Glomerular visceral epithelial cell (primary cell): ENCODE data around the gene CACFD1.

ENCODE experiments used
- DNase-seq: peaks from one replicate; pipeline ENCODE4 v3.0.0-alpha.2; 2016; ENCODE audit errors: extremely low spot score

The CACFD1 gene

GRCh38 chr9:133499892-133500270, 40.1 kb downstream of the CACFD1 start:
- DNase-seq = no peak

- no peak for DNase-seq
Observed at GRCh38 chr9:133502112-133502511, 42.3 kb downstream of the CACFD1 start.

- DNase-seq = peak; percentile 29
Observed at GRCh38 chr9:133505186-133505830, 45.5 kb downstream of the CACFD1 start.

GRCh38 chr9:133505901-133506652, 46.3 kb downstream of the CACFD1 start:
- no peak for DNase-seq

- peak; percentile 94 for DNase-seq
Observed at GRCh38 chr9:133506653-133507038, 46.9 kb downstream of the CACFD1 start.

- DNase-seq = no peak
Observed at GRCh38 chr9:133507246-133507965, 47.6 kb downstream of the CACFD1 start.

DNA sequence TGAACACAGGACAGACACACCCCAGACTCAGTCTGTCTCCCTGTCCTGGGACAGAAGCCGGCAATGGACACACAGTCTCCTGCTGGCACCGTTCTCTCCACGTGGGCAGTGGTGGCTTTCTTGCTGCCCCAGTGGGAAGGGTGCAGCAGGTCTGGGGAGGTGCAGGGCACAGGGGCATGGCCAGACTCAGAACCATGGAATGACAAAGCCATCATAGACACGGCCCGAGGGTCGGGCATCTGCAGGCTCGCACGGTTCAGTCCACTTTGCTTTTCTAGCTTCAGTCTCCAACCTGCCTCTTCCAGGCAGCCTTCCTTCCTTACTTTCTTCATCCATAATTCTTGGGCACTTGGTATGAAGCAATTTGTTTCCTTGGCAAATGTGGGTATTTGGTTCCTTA, 48.3 kb downstream of the CACFD1 start:
- DNase-seq = no peak

GRCh38 chr9:133509179-133510083, 49.7 kb downstream of the CACFD1 start:
- DNase-seq = no peak

DNA sequence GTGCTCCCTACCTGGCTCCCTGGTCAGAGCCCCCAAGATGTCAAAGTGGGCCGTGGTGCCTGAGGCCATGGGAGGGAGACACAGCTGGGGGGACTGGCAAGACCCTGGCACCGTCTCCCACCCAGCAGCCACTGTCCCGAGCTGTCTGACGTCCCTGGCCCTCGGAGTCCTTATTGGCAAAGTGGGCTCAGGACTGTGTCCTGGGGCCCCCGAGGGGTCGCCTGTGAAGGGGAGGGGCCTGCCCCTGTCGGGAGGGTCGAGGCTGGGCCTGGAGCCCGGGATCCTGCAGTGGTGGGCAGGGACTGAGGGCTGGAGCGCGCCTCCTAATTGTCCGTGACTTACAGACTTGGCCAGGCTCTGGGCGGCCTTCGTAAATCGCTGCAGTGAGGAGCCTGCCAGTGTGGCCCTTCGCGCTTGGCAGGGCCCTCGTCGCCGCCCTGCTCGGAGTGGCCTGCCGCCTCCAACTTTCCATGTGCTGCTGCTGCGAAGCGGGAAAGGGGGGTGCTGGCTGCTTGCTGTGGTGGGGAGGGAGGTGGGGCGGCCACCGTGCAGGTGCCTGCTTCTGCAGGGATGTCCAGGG, 51.2 kb downstream of the CACFD1 start:
- no peak for DNase-seq

DNA sequence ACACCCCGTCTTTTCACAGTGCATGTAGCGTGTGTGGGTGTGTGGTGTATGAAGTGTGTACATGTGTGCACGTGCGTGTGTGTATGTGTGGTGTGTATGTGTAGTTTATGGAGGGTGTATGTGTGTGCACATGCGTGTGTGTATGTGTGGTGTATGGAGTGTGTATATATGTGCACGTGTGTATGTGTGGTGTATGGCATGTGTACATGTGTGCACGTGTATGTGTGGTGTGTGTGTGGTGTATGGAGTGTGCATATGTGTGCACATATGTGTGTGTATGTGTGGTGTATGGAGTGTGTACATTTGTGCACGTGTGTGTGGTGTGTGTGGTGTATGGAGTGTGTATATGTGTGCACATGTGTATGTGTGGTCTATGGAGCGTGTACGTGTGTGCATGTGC, 51.8 kb downstream of the CACFD1 start:
- DNase-seq = no peak

GRCh38 chr9:133512253-133513213, 52.8 kb downstream of the CACFD1 start:
- no peak for DNase-seq

DNA sequence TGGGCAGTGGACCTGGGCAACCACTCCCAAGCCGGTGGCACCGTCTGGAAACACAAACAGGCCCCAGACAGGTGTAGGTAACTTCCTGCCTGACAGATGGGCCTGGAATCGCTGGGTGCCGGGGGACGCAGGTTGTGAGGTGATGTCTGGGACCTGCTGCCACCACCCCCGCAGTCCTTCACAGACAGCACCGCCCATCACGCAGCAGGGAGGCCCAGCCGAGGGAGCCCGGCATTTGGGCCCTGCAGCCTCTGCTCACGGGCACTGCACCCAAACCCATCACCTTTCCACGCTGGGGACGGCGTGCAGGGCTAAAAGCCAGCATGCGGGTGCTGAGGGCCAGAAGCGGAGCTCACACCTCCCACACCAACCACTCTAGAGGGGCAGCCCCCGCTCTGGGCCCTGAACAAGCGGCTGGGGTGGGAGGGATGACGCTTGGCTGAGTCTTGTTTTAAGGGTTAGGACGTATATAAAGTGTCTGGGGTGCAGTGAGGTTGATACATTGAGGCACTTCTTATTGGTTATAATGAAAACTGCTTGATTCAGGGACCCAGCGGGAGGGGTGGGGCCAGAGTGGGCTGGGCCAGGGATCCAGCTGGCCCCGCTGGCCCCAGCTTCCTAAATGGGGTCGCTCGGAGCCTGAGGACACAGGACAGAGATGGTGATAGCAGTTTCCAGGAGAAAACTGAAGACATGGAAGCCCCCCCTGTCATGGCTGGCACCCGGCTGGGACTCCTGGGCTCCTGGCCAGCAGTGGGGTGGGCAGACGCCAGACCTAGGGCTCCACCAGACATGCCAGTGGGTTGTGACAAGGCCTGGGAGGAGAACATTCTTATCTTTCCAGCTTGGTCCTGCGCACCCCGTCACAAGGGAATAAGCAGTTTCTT, 53.7 kb downstream of the CACFD1 start:
- DNase-seq = no peak

GRCh38 chr9:133514460-133515239, 54.9 kb downstream of the CACFD1 start:
- DNase-seq = no peak

DNA sequence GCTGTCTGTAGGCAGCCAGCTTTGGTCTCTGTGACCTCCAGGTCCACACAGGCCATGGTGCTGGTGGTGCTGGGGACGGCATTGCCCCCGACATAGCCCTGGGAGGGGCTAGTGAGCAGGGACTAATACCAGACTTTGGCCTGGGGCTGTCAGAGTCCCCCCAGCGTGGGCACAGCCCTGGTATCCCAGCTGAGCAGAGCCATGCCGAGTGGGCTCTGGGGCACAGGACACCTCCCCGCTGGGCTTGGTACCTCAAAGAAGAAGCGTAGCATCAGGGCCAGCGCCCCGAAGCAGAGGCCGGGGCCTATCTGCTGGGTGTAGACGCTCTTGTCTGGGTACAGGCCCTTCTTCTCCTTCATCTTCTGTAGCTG, 55.4 kb downstream of the CACFD1 start:
- no peak for DNase-seq

DNA sequence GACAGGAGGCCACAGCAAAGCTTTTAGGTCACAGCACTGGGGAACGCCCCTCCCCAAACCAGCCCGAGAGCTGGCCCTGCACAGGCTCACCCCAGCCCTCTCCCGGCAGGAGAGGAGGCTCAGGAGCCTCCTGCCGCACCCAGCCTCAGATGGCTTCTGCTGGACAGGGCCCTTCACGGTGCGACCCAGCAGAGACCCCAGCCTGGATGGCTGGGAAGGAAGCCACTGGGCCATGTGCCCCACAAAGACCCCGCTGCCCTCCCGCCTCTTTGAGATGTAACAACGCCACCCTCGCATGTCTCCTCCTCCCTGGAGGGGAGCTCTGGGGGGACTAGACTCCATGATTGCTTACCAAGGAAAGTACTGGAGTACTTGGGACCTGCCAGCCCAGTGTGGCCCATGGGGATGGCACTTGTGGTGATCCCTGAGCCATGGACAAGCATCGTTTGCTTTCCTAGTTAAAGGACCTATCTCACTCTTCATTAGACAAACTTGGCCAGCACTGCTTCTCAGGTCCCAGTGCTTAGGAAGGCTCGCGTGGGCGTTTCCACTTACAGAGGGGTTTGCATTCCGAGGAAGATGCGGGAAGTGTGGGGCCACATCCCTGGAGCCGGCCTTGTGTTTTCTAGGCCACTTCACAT, 56.0 kb downstream of the CACFD1 start:
- DNase-seq = no peak

GRCh38 chr9:133516256-133516960, 56.6 kb downstream of the CACFD1 start:
- DNase-seq = no peak

DNA sequence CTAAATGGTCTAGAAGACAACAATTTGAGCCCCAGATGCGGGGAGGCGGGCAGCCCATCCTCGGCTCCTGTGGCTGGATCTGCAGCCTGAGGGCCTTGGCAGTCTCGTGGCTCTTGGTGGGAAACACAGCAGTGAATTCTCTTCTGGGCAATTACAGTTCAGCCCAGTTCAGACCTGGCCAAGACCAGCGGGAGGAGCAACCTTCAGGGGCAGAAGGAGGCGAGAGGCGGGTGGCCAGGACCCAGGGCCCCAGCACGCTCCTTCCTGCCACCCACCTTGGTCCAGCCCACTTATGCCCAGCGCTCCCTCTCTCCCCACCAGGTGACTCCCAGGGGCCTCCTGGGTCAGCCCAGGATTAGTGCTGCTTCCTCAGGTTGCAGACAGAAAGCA, 57.2 kb downstream of the CACFD1 start:
- no peak for DNase-seq
